ENCODE results near the gene SGMS1. TPM values are rescaled to one million over a fixed set of nuclear protein-coding genes. Genes with fewer than 3 reads are reported as not detected.

SGMS1 gene
- total and polyA plus RNA-seq, 2 experiments from 2014 or later, result 15.0 to 34.7 TPM

DNA sequence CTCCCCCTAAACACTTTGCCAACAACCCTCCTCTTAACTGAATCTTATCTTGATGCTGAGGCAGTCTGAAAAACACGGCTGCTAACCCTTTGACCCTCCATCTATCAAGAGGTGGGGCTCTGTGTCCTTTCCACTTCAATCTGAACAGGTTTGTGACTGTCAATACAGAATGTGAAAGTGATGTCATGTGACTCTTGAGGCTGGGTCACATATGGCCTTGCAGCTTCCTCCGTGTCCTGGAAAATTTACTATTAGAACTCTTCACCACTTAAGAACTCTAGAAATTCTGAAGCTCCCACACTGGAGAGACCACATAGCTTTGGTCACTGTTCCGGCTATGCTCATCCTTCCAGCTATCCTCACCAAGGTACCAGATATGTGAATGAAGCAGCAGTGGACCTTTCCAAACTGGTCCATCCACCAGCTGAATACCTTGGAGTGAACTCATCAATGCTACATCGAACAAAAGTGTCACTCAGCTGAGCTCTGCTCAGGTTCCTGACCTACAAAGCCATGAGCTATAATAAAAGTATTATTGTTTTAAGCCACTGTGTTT is 341.7 kb downstream of the SGMS1 start:
- peaks cover 12% of the 10 kb centered on the region for H3K4me1 Mint-ChIP-seq
- TF ChIP-seq, protein P1, sequence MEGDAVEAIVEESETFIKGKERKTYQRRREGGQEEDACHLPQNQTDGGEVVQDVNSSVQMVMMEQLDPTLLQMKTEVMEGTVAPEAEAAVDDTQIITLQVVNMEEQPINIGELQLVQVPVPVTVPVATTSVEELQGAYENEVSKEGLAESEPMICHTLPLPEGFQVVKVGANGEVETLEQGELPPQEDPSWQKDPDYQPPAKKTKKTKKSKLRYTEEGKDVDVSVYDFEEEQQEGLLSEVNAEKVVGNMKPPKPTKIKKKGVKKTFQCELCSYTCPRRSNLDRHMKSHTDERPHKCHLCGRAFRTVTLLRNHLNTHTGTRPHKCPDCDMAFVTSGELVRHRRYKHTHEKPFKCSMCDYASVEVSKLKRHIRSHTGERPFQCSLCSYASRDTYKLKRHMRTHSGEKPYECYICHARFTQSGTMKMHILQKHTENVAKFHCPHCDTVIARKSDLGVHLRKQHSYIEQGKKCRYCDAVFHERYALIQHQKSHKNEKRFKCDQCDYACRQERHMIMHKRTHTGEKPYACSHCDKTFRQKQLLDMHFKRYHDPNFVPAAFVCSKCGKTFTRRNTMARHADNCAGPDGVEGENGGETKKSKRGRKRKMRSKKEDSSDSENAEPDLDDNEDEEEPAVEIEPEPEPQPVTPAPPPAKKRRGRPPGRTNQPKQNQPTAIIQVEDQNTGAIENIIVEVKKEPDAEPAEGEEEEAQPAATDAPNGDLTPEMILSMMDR (conservative IDR thresholded peaks at IDR 0.05; ENCODE audit: low read depth in 2 of 2), result no peak
- no peak for TF ChIP-seq JUNB (IDR thresholded peaks at IDR 0.05; ENCODE audit: unreplicated experiment)
- TF ChIP-seq, protein P2, sequence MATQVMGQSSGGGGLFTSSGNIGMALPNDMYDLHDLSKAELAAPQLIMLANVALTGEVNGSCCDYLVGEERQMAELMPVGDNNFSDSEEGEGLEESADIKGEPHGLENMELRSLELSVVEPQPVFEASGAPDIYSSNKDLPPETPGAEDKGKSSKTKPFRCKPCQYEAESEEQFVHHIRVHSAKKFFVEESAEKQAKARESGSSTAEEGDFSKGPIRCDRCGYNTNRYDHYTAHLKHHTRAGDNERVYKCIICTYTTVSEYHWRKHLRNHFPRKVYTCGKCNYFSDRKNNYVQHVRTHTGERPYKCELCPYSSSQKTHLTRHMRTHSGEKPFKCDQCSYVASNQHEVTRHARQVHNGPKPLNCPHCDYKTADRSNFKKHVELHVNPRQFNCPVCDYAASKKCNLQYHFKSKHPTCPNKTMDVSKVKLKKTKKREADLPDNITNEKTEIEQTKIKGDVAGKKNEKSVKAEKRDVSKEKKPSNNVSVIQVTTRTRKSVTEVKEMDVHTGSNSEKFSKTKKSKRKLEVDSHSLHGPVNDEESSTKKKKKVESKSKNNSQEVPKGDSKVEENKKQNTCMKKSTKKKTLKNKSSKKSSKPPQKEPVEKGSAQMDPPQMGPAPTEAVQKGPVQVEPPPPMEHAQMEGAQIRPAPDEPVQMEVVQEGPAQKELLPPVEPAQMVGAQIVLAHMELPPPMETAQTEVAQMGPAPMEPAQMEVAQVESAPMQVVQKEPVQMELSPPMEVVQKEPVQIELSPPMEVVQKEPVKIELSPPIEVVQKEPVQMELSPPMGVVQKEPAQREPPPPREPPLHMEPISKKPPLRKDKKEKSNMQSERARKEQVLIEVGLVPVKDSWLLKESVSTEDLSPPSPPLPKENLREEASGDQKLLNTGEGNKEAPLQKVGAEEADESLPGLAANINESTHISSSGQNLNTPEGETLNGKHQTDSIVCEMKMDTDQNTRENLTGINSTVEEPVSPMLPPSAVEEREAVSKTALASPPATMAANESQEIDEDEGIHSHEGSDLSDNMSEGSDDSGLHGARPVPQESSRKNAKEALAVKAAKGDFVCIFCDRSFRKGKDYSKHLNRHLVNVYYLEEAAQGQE (IDR thresholded peaks at IDR 0.05; ENCODE audit: unreplicated experiment), result no peak
- no peak for TF ChIP-seq CREB1 (CRISPR knock-in tag; IDR thresholded peaks at IDR 0.05; ENCODE audit: low read depth)
- no peak for TF ChIP-seq ZNF331 (CRISPR knock-in tag; IDR thresholded peaks at IDR 0.05; ENCODE audit: low read depth)
- TF ChIP-seq, protein P3, sequence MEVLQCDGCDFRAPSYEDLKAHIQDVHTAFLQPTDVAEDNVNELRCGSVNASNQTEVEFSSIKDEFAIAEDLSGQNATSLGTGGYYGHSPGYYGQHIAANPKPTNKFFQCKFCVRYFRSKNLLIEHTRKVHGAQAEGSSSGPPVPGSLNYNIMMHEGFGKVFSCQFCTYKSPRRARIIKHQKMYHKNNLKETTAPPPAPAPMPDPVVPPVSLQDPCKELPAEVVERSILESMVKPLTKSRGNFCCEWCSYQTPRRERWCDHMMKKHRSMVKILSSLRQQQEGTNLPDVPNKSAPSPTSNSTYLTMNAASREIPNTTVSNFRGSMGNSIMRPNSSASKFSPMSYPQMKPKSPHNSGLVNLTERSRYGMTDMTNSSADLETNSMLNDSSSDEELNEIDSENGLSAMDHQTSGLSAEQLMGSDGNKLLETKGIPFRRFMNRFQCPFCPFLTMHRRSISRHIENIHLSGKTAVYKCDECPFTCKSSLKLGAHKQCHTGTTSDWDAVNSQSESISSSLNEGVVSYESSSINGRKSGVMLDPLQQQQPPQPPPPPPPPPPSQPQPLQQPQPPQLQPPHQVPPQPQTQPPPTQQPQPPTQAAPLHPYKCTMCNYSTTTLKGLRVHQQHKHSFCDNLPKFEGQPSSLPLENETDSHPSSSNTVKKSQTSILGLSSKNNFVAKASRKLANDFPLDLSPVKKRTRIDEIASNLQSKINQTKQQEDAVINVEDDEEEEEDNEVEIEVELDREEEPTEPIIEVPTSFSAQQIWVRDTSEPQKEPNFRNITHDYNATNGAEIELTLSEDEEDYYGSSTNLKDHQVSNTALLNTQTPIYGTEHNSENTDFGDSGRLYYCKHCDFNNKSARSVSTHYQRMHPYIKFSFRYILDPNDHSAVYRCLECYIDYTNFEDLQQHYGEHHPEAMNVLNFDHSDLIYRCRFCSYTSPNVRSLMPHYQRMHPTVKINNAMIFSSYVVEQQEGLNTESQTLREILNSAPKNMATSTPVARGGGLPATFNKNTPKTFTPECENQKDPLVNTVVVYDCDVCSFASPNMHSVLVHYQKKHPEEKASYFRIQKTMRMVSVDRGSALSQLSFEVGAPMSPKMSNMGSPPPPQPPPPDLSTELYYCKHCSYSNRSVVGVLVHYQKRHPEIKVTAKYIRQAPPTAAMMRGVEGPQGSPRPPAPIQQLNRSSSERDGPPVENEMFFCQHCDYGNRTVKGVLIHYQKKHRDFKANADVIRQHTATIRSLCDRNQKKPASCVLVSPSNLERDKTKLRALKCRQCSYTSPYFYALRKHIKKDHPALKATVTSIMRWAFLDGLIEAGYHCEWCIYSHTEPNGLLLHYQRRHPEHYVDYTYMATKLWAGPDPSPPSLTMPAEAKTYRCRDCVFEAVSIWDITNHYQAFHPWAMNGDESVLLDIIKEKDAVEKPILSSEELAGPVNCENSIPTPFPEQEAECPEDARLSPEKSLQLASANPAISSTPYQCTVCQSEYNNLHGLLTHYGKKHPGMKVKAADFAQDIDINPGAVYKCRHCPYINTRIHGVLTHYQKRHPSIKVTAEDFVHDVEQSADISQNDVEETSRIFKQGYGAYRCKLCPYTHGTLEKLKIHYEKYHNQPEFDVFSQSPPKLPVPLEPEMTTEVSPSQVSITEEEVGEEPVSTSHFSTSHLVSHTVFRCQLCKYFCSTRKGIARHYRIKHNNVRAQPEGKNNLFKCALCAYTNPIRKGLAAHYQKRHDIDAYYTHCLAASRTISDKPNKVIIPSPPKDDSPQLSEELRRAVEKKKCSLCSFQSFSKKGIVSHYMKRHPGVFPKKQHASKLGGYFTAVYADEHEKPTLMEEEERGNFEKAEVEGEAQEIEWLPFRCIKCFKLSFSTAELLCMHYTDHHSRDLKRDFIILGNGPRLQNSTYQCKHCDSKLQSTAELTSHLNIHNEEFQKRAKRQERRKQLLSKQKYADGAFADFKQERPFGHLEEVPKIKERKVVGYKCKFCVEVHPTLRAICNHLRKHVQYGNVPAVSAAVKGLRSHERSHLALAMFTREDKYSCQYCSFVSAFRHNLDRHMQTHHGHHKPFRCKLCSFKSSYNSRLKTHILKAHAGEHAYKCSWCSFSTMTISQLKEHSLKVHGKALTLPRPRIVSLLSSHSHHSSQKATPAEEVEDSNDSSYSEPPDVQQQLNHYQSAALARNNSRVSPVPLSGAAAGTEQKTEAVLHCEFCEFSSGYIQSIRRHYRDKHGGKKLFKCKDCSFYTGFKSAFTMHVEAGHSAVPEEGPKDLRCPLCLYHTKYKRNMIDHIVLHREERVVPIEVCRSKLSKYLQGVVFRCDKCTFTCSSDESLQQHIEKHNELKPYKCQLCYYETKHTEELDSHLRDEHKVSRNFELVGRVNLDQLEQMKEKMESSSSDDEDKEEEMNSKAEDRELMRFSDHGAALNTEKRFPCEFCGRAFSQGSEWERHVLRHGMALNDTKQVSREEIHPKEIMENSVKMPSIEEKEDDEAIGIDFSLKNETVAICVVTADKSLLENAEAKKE (CRISPR knock-in tag; IDR thresholded peaks at IDR 0.05), result no peak
- TF ChIP-seq EZH2 (IDR thresholded peaks at IDR 0.05; ENCODE audit: low read depth, unreplicated experiment), result no peak
- TF ChIP-seq POLR2AphosphoS5 (IDR thresholded peaks at IDR 0.05; ENCODE audit: low read depth), result no peak
- no peak for TF ChIP-seq ZNF114 (CRISPR knock-in tag; IDR thresholded peaks at IDR 0.05)
- H3K27ac Mint-ChIP-seq, result no peak overlapping the region
- DNase-seq (ENCODE audit: low spot score) (no peak), ATAC-seq (no peak)
- H3K9me2 ChIP-seq (ENCODE audit: insufficient read depth), result no peaks in the 10 kb centered on the region; the same call in 1 of the 2 replicates
- H3K4me1 ChIP-seq (ENCODE audit: insufficient read depth), result no peaks in the 10 kb centered on the region
- H3K4me2 ChIP-seq, result no peak overlapping the region
- no peaks in the 10 kb centered on the region for H3K36me3 ChIP-seq (ENCODE audit: insufficient read depth)
- no peak overlapping the region for H3K4me3 ChIP-seq
- H4K20me1 ChIP-seq (replicated peaks; ENCODE audit: insufficient read depth), result no peaks in the 10 kb centered on the region
- no peaks in the 10 kb centered on the region for H3K27me3 ChIP-seq (ENCODE audit: insufficient read depth)
- H3K4me3 Mint-ChIP-seq, result no peak overlapping the region
- H3F3A ChIP-seq (replicated peaks; ENCODE audit: low read depth), result no peaks in the 10 kb centered on the region
- no peaks in the 10 kb centered on the region for H3K9me3 Mint-ChIP-seq
- H3K79me2 ChIP-seq (replicated peaks; ENCODE audit: insufficient read depth), result no peaks in the 10 kb centered on the region
- H3K36me3 Mint-ChIP-seq (ENCODE audit: low read depth), result no peaks in the 10 kb centered on the region
- no peaks in the 10 kb centered on the region for H3K27me3 Mint-ChIP-seq (ENCODE audit: insufficient read depth, low read depth, poor library complexity)
- H2AFZ ChIP-seq, result no peak overlapping the region
- H3K27ac ChIP-seq (ENCODE audit: low read depth), result no peak overlapping the region
